Tibial nerve (tissue), 4 donors: ENCODE measurements around the gene IDI1. TPM values are rescaled to one million over a fixed set of nuclear protein-coding genes. Genes with fewer than 3 reads are reported as not detected.

Experiments used
- total RNA-seq, 4 donors: library from RNA; depleted of rRNA; stranded (reverse); fragments of >200 nt; gene quantifications; one replicate each; pipeline ENCODE4 v1.1.0, GENCODE V29; 2016

IDI1 gene
- total RNA-seq, 4 donors from 2014 or later = 25.5 to 41.0 (median 33.4) TPM

Other genes with a start within 250 kb of the IDI1 start
- gene LARP4B, start 117.4 kb downstream of the IDI1 start, total RNA-seq = 10 to 100 TPM; 50.2 to 64.7 (median 58.6) TPM
- gene GTPBP4, start 60.7 kb downstream of the IDI1 start, total RNA-seq = 10 to 100 TPM; 19.0 to 45.0 (median 33.9) TPM
- under 1 TPM in 1 of 4 donors, not detected in 3; 0.30 TPM for gene IDI2, start 23.3 kb downstream of the IDI1 start, total RNA-seq
- gene WDR37, start 7.3 kb upstream of the IDI1 start, total RNA-seq = 10 to 100 TPM in 3 of 4 donors, 1 to 10 TPM in 1; 9.6 to 14.4 (median 12.9) TPM